ENCODE results near the gene PDK3. TPM values are rescaled to one million over a fixed set of nuclear protein-coding genes. Genes with fewer than 3 reads are reported as not detected.
A peak's percentile ranks its signal among the peaks of the same experiment; 100 is the strongest.

Gene PDK3
- total RNA-seq, 2 experiments from 2014 or later: 22.6 to 35.1 TPM

DNA sequence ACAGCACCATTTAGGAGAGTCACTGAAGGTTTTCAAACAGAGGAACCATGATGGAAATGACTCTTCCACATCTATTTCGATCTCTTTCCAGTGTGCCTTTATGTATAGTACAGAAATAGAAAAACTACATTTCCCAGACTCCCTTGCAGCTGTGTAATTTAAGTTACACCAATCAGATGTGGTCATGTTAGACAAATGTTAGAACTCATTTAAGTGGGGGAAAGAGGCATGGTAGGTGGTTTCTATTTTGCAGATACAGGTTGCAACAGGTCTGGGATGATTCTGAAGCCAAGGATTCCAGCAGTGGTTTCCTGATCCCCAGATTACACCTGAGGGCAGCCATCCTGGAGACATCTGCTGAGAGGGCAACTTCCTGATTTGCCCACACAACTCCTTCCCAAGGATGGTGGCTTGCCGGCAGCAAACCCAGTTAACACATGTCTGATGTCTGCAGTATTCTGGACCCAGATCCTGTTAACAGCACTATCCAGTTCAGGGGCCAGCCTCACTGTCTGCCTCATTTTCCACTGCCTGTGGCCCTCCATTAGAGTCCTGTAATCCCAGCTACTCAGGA, 38.7 kb upstream of the PDK3 start:
- TF ChIP-seq, protein P1, sequence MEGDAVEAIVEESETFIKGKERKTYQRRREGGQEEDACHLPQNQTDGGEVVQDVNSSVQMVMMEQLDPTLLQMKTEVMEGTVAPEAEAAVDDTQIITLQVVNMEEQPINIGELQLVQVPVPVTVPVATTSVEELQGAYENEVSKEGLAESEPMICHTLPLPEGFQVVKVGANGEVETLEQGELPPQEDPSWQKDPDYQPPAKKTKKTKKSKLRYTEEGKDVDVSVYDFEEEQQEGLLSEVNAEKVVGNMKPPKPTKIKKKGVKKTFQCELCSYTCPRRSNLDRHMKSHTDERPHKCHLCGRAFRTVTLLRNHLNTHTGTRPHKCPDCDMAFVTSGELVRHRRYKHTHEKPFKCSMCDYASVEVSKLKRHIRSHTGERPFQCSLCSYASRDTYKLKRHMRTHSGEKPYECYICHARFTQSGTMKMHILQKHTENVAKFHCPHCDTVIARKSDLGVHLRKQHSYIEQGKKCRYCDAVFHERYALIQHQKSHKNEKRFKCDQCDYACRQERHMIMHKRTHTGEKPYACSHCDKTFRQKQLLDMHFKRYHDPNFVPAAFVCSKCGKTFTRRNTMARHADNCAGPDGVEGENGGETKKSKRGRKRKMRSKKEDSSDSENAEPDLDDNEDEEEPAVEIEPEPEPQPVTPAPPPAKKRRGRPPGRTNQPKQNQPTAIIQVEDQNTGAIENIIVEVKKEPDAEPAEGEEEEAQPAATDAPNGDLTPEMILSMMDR (conservative IDR thresholded peaks at IDR 0.05; ENCODE audit: low read length): no peak
- TF ChIP-seq EZH2phosphoT487 (IDR thresholded peaks at IDR 0.05; ENCODE audit: borderline replicate concordance, low read depth, low read length): no peak
- no peak overlapping the region for H3K4me2 ChIP-seq (ENCODE audit: low read length)
- BruUV-seq (replicated peaks): no TSS peak
- POLR2A ChIA-PET: interaction anchor here (0.6 kb wide), 1 partner anchor 28 kb away, joined by 3 read pairs; no protein-coding TSS in a partner anchor
- no peak overlapping the region for H3K4me3 ChIP-seq (ENCODE audit: low read depth, low read length, poor library complexity, severe bottlenecking)
- no peak overlapping the region for H3K27ac ChIP-seq (ENCODE audit: low read depth, low read length, poor library complexity, severe bottlenecking)
- H3K9me2 ChIP-seq (ENCODE audit: insufficient read depth, low read length): no peaks in the 10 kb centered on the region
- H3K79me2 ChIP-seq (ENCODE audit: insufficient read depth, low read depth, low read length): no peaks in the 10 kb centered on the region
- H3K9me3 ChIP-seq (ENCODE audit: low read length): no peaks in the 10 kb centered on the region
- H4K20me1 ChIP-seq (ENCODE audit: insufficient read depth, low read length): no peaks in the 10 kb centered on the region
- intact Hi-C loops (cut with micrococcal nuclease; ENCODE audit: unreplicated experiment): no loop called here
- CTCF ChIA-PET (ENCODE audit: unreplicated experiment): no interaction called here
- no peaks in the 10 kb centered on the region for H3K4me1 ChIP-seq (ENCODE audit: insufficient read depth, low read length, poor library complexity, severe bottlenecking)
- H2AFZ ChIP-seq (ENCODE audit: low read length): peak overlapping the region; percentile 91; the same call in 1 of the 2 replicates
- peak; percentile 25 for DNase-seq (ENCODE audit: low spot score)
- H3K36me3 ChIP-seq (ENCODE audit: insufficient read depth, low read length): no peaks in the 10 kb centered on the region

DNA sequence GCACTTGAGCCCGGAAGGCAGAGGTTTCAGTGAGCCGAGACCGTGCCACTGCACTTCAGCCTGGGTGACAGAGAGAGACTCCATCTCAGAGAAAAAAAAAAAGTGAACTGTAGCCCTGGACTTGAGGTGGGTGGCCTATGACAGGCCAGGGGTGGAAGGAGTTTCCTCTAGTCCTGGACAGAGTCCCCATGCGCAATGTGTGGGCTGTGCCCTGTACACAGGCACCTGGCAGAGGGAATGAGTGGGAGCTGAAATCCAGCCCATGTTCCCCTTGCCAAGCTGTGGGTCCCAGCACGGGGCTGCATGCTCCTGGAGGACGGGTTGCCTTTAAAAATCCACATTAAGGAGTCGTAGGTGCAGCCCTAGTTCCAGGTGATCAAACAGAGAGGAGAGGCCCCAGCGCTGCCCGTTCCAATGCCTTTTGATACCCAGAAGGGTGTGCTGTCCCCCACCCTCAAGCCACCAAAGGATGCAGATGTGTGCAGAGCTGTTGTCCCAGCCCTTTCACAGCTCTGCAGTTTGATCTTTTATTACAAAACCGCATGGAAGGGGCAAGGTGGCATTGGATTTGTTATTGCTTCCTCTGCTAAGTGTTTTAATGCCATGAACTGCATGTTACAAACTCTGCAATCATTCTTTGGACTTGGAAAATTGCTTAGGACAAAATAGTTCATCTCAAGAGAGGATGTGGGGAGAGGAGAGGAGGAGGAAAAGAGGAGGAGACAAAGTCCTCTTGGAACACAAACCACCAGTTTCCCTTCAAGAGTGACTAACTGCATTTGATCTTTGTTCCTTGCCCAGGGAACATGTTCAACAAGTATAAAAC, 38.0 kb upstream of the PDK3 start:
- no peak overlapping the region for H3K4me2 ChIP-seq (ENCODE audit: low read length)
- no peaks in the 10 kb centered on the region for H3K36me3 ChIP-seq (ENCODE audit: insufficient read depth, low read length)
- H3K4me1 ChIP-seq (ENCODE audit: insufficient read depth, low read length, poor library complexity, severe bottlenecking): no peaks in the 10 kb centered on the region
- no peak overlapping the region for H3K4me3 ChIP-seq (ENCODE audit: low read depth, low read length, poor library complexity, severe bottlenecking)
- no TSS peak for BruUV-seq (replicated peaks)
- ChIA-PET POLR2A (interaction anchor here (0.6 kb wide), 1 partner anchor 655 kb away, joined by 4 read pairs; no protein-coding TSS in a partner anchor), CTCF (ENCODE audit: unreplicated experiment) (no interaction called here)
- H3K9me3 ChIP-seq (ENCODE audit: low read length): no peaks in the 10 kb centered on the region
- H3K79me2 ChIP-seq (ENCODE audit: insufficient read depth, low read depth, low read length): no peaks in the 10 kb centered on the region
- intact Hi-C loops (cut with micrococcal nuclease; ENCODE audit: unreplicated experiment): no loop called here
- H3K27ac ChIP-seq (ENCODE audit: low read depth, low read length, poor library complexity, severe bottlenecking): no peak overlapping the region
- H3K9me2 ChIP-seq (ENCODE audit: insufficient read depth, low read length): no peaks in the 10 kb centered on the region
- no peak for DNase-seq (ENCODE audit: low spot score)
- no peaks in the 10 kb centered on the region for H4K20me1 ChIP-seq (ENCODE audit: insufficient read depth, low read length)
- H2AFZ ChIP-seq (ENCODE audit: low read length): peak overlapping the region; percentile 91; the same call in 1 of the 2 replicates
- no peak for TF ChIP-seq EZH2phosphoT487 (IDR thresholded peaks at IDR 0.05; ENCODE audit: borderline replicate concordance, low read depth, low read length)
- TF ChIP-seq, protein P1 (conservative IDR thresholded peaks at IDR 0.05; ENCODE audit: low read length): no peak

DNA sequence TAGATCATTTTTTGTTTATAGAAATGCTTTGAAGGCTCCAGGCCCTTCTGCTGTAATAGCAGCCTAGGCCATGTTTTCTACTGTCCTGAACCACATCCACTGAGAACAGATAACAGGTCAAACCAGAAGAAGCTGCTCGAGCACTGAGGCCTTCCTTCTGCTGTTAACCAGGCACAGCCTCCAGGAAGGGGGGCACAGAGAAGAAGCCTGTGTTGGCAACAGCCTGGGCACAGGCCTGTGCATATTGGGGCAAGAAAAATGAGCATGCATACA, 37.4 kb upstream of the PDK3 start:
- ChIA-PET POLR2A (interaction anchor here (0.6 kb wide), 1 partner anchor 655 kb away, joined by 4 read pairs; no protein-coding TSS in a partner anchor), CTCF (ENCODE audit: unreplicated experiment) (no interaction called here)
- no peak for DNase-seq (ENCODE audit: low spot score)
- no peaks in the 10 kb centered on the region for H3K9me2 ChIP-seq (ENCODE audit: insufficient read depth, low read length)
- no peak overlapping the region for H3K27ac ChIP-seq (ENCODE audit: low read depth, low read length, poor library complexity, severe bottlenecking)
- no peaks in the 10 kb centered on the region for H4K20me1 ChIP-seq (ENCODE audit: insufficient read depth, low read length)
- H3K79me2 ChIP-seq (ENCODE audit: insufficient read depth, low read depth, low read length): no peaks in the 10 kb centered on the region
- no peak overlapping the region for H3K4me3 ChIP-seq (ENCODE audit: low read depth, low read length, poor library complexity, severe bottlenecking)
- BruUV-seq (replicated peaks): no TSS peak
- H3K4me1 ChIP-seq (ENCODE audit: insufficient read depth, low read length, poor library complexity, severe bottlenecking): no peaks in the 10 kb centered on the region
- intact Hi-C loops (cut with micrococcal nuclease; ENCODE audit: unreplicated experiment): no loop called here
- no peak overlapping the region for H2AFZ ChIP-seq (ENCODE audit: low read length)
- no peaks in the 10 kb centered on the region for H3K36me3 ChIP-seq (ENCODE audit: insufficient read depth, low read length)
- TF ChIP-seq, protein P1 (conservative IDR thresholded peaks at IDR 0.05; ENCODE audit: low read length): no peak
- no peak for TF ChIP-seq EZH2phosphoT487 (IDR thresholded peaks at IDR 0.05; ENCODE audit: borderline replicate concordance, low read depth, low read length)
- no peak overlapping the region for H3K4me2 ChIP-seq (ENCODE audit: low read length)
- no peaks in the 10 kb centered on the region for H3K9me3 ChIP-seq (ENCODE audit: low read length)
